ENCODE measurements around the gene ARHGAP26.

ARHGAP26 gene

GRCh38 chr5:143062379-143062778 is 292.2 kb downstream of the ARHGAP26 start:
- TF ChIP-seq, protein P1, sequence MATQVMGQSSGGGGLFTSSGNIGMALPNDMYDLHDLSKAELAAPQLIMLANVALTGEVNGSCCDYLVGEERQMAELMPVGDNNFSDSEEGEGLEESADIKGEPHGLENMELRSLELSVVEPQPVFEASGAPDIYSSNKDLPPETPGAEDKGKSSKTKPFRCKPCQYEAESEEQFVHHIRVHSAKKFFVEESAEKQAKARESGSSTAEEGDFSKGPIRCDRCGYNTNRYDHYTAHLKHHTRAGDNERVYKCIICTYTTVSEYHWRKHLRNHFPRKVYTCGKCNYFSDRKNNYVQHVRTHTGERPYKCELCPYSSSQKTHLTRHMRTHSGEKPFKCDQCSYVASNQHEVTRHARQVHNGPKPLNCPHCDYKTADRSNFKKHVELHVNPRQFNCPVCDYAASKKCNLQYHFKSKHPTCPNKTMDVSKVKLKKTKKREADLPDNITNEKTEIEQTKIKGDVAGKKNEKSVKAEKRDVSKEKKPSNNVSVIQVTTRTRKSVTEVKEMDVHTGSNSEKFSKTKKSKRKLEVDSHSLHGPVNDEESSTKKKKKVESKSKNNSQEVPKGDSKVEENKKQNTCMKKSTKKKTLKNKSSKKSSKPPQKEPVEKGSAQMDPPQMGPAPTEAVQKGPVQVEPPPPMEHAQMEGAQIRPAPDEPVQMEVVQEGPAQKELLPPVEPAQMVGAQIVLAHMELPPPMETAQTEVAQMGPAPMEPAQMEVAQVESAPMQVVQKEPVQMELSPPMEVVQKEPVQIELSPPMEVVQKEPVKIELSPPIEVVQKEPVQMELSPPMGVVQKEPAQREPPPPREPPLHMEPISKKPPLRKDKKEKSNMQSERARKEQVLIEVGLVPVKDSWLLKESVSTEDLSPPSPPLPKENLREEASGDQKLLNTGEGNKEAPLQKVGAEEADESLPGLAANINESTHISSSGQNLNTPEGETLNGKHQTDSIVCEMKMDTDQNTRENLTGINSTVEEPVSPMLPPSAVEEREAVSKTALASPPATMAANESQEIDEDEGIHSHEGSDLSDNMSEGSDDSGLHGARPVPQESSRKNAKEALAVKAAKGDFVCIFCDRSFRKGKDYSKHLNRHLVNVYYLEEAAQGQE (IDR thresholded peaks at IDR 0.05; ENCODE audit: insufficient read depth in 1 of 2, low read depth in 2 of 2, low read length in 2 of 2): no peak
- TF ChIP-seq TAF1 (IDR thresholded peaks at IDR 0.05; ENCODE audit: borderline replicate concordance, insufficient read depth, low read length): no peak

DNA sequence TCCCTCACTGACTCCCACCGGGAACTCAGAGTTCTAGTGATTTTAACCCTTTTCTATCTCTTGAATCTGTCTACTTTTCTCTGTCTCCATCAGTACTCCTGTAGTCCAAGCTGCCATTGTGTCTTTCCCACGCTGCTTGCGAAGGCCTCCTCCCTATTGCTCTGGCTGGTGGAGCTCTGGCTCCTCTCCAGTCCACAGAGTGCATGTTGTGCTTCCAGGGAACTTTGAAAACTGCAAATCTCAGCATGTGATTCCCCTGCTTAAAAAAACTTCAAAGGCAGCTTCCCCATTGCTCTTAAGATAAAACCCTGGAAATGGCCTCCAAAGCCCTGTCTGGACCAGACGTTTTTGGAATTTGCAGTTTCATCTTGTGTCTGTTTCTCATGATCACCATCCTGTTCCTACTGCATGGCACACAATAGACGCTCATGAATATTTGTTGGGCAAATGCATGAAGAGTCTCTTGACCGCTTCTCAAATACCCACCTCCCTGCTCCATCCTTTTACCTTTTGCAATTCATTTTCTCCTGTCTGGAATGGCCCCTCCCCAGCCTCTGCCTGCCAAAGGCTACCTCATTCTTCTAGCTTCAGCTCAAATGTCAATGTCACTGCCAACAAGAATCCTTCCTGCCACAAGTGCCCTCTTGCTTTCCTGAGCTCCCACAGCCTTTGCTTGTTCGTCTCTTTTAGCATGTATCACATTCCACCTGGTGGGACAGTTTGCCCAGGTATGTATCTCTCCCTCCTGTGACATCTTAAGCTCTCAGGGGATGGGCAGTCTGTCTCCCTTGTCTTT is 293.2 kb downstream of the ARHGAP26 start:
- TF ChIP-seq POLR2AphosphoS5 (IDR thresholded peaks at IDR 0.05; ENCODE audit: low read depth, low read length): no peak

DNA sequence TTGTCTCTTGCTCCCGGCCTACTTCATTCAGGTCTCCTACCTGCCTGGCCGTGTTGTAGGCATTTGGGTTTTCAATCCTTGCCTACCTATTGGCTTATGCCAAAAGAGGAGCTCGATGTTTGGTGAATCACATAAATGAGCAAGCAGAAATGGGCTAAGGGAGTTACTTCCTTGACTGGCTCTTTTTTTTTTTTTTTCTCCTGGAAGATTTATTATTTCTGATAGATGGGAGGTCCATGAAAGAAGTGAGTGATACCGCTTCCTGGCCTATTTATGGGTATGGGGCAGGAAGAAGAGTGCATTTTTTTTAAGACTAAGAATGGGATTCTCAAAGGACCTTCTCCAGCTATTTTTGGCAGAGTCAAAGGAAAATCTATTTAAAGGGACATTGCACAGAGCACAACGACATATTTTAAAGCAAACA is 294.1 kb downstream of the ARHGAP26 start:
- TF ChIP-seq, protein P1 (IDR thresholded peaks at IDR 0.05; ENCODE audit: insufficient read depth in 1 of 2, low read depth in 2 of 2, low read length in 2 of 2): no peak
- TF ChIP-seq SIN3A (IDR thresholded peaks at IDR 0.05; ENCODE audit: borderline replicate concordance, insufficient read depth, low read length) (no peak), TAF1 (IDR thresholded peaks at IDR 0.05; ENCODE audit: borderline replicate concordance, insufficient read depth, low read length) (no peak), POLR2AphosphoS5 (IDR thresholded peaks at IDR 0.05; ENCODE audit: low read depth, low read length) (no peak), FOXP2 (optimal IDR thresholded peaks at IDR 0.05; ENCODE audit: borderline replicate concordance, extremely low read depth, extremely low read length, insufficient read depth) (no peak)

DNA sequence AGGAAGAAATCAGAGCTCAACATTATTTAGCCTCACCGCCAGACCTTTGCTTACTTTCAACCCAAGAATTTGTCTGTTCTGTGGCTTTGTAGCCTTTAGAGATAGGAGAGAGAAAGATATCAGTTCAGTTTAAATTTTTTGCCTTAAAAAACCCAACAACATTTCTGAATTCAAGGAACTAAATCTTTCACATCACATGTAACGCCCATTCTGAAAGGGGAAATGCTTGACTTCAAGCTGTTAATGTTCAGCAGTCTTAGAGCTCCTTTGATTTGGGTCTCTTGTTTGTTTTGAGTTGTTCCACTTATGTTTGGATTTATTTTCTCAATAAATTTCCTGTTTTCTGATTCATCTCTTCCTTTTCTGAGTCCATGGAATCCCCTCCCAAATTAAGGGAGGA is 294.5 kb downstream of the ARHGAP26 start:
- TF ChIP-seq FOXP2 (optimal IDR thresholded peaks at IDR 0.05; ENCODE audit: borderline replicate concordance, extremely low read depth, extremely low read length, insufficient read depth) (no peak), POLR2AphosphoS5 (IDR thresholded peaks at IDR 0.05; ENCODE audit: low read depth, low read length) (no peak), TAF1 (IDR thresholded peaks at IDR 0.05; ENCODE audit: borderline replicate concordance, insufficient read depth, low read length) (no peak), SIN3A (IDR thresholded peaks at IDR 0.05; ENCODE audit: borderline replicate concordance, insufficient read depth, low read length) (no peak)
- TF ChIP-seq, protein P1 (IDR thresholded peaks at IDR 0.05; ENCODE audit: insufficient read depth in 1 of 2, low read depth in 2 of 2, low read length in 2 of 2): no peak

- TF ChIP-seq SIN3A (IDR thresholded peaks at IDR 0.05; ENCODE audit: borderline replicate concordance, insufficient read depth, low read length) (no peak), FOXP2 (optimal IDR thresholded peaks at IDR 0.05; ENCODE audit: borderline replicate concordance, extremely low read depth, extremely low read length, insufficient read depth) (no peak), TAF1 (IDR thresholded peaks at IDR 0.05; ENCODE audit: borderline replicate concordance, insufficient read depth, low read length) (no peak), POLR2AphosphoS5 (IDR thresholded peaks at IDR 0.05; ENCODE audit: low read depth, low read length) (no peak)
- TF ChIP-seq, protein P1 (IDR thresholded peaks at IDR 0.05; ENCODE audit: insufficient read depth in 1 of 2, low read depth in 2 of 2, low read length in 2 of 2): no peak
Observed at GRCh38 chr5:143065185-143065965, 295.2 kb downstream of the ARHGAP26 start.

Data from PFSK-1 (cell line).